HG02870 (cell line): Measurements from ENCODE around the gene MPP3.
A peak's percentile ranks its signal among the peaks of the same experiment; 100 is the strongest.
"Not testable (repeated sequence)": the region's sequence is repeated elsewhere in the genome, so short reads cannot be mapped to it uniquely, and the experiment has no call there.

Source experiments
- ATAC-seq: cut with Tn5 transposase; IDR thresholded peaks from one replicate; pipeline ENCODE4 v1.9.1; 2021; ENCODE audit warnings: mild to moderate bottlenecking, moderate library complexity; ENCODE audit not compliant: unreplicated experiment

The MPP3 gene

DNA sequence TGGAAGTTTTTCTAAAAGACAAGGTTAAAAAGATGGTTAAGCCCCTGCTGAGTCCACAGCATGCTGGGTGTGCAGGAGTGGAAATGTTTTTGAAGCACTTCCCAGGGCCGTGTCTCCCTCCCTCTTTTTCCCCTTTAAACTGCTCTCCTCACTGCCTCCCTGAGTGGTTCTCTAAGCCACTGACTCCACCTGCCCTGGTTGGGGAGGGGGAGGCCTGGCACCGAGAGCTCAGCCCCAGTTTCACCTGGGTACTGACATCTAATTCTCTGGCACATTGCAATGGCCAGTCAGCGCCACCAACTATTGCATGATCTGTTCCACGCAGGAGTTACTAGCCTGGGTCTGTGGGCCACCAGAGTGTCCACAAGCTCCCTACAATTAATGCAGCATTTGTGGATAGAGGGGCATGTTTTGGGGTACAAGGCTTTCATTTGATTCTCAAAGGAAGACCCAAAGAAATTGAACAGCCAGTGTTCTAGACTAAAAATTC lies 22.7 kb downstream of the MPP3 start:
- ATAC-seq, result no peak

DNA sequence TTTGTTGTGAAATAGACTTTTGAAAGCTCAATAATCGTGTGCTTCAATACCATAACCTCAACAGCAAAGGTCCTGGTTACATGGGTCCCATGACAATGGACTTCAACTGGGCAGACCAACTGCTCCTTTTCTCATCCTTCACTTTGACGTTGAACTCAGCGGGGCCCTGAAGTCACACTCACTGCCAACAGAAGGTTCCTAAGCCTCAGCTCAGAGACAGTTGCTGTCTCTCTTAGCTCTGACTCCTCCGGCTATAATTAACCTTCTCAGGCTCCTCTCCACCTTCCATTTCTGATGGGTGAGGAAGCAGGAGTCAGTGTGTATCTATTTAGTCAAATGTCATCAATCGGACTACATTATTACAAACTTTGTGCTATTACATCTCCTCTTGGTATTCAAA lies 23.8 kb downstream of the MPP3 start:
- no peak for ATAC-seq

DNA sequence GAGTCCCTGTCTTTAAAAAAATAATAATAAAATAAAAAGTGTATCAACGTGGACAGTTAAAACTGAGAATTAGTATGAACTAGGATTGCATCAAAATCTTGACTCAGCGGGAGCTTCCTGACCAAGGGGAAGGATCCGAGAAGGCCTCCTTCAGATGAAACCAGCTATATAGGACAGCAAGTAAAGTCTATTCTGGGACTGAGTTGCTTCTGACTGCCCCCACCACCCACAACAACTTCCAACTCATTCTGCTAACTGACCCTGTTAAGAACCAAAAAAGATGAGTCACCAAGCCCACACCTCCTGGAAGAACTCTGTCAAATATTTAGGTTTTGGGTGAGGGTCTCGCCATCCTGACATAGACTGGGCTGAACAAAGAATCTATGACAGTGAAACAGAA lies 24.9 kb downstream of the MPP3 start:
- no peak for ATAC-seq

DNA sequence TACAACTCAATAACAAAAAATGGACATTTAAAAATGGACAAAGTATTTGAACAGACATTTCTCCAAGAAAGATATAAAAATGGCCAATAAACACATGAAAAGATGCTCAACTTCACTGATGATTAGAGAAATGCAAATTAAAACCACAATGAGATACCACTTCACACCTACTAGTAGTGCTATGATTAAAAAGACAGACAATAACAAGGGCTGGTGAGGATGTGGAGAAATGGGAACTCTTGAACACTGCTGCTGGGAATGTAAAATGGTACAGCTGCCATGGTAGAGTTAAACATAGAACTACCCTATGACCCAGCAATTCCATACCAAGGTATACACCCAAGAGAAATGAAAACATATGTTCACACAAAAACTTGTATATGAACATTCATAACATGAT lies 27.8 kb downstream of the MPP3 start:
- ATAC-seq, result no peak

GRCh38 chr17:43803758-43804157 lies 29.2 kb downstream of the MPP3 start:
- ATAC-seq, result no peak

- ATAC-seq, result no peak
These were observed 31.1 kb downstream of the MPP3 start for GRCh38 chr17:43801844-43802243.

GRCh38 chr17:43800736-43801135 lies 32.2 kb downstream of the MPP3 start:
- ATAC-seq, result no peak

- ATAC-seq, result no peak
These were observed 33.9 kb downstream of the MPP3 start for GRCh38 chr17:43799047-43799446.

DNA sequence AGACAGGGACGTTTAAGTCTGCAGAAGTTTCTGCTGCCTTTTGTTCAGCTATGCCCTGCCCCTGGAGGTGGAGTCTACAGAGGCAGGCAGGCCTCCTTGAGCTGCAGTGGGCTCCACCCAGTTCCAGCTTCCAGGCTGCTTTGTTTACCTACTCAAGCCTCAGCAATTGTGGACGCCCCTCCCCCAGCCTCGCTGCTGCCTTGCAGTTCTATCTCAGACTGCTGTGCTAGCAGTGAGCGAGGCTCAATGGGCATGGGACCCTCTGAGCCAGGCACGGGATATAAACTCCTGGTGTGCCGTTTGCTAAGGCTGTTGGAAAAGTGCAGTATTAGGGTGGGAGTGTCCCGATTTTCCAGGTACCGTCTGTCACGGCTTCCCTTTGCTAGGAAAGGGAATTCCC lies 34.9 kb downstream of the MPP3 start:
- ATAC-seq, result not testable (repeated sequence)

DNA sequence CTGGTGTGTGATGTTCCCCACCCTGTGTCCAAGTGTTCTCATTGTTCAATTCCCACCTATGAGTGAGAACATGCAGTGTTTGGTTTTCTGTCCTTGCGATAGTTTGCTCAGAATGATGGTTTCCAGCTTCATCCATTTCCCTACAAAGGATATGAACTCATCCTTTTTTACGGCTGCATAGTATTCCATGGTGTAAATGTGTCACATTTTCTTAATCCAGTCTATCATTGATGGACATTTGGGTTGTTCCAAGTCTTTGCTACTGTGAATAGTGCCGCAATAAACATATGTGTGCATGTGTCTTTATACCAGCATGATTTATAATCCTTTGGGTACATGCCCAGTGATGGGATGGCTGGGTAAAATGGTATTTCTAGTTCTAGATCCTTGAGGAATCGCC lies 40.3 kb downstream of the MPP3 start:
- ATAC-seq, result not testable (repeated sequence)

DNA sequence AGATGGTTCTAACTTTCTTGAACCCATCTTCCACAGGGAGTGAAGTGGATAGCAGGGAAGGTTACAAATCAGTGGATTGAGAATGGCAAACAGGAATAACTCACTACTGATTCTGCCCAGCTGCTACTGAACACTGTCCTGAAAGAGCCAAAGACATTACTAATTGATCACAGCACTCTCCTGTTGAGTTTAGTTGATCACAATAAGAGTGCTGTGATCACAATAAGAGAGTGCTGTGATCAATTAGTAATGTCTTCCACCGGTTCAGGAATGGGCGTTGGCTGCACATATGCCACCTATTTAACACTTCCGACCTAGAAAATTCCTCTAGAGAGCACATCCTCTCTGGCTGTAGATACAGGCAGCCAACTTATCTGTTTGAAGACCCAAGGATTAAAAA lies 41.4 kb downstream of the MPP3 start:
- no peak for ATAC-seq

DNA sequence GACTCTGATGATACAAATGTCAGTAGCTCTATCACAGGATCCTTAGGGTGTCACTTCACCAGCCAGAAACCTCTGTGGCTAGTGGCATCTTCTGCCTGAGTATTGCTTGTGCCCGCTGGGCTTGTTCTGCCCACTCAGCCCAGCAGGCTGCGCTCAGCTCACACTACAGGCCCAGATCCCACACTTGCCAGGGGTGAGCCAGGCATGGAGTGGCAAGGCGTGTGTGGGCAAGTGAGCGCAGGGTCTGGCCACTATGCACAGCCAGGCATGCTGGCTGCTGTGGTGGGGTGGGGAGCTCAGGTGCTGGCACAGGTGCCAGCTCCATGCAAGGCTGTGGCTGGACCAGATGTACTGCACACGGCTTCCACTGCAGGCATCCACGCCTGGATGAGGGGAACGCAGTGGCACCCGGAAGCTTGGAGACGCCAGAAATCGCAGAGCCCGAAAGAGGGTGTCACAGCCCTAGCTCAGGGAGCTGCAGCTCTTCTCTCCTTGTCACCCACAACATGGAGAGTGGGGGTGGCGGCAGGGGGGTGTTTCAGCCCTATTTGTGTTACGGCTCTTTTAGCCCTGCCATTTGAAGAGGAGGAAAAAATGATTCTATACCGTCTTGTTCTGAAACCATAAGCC lies 42.5 kb downstream of the MPP3 start:
- ATAC-seq, result no peak

DNA sequence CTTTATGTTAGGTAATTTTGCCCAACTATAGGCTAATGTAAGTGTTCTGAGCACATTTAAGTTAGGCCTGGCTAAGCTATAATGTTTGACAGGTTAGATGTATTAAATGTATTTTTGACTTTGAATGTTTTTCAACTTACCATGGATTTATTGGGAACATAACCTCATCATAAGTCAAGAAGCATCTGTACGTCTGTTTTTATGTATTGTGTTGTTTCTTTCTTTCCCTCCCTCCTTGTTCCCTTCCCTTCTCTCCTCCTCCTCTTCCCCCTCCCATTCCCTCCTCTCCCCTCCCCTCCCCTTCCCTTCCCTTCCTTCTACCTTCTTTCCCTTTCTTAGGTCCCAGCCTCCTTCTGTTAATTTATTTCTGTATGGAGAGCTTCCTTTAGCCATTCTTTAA lies 43.5 kb downstream of the MPP3 start:
- ATAC-seq, result no peak

DNA sequence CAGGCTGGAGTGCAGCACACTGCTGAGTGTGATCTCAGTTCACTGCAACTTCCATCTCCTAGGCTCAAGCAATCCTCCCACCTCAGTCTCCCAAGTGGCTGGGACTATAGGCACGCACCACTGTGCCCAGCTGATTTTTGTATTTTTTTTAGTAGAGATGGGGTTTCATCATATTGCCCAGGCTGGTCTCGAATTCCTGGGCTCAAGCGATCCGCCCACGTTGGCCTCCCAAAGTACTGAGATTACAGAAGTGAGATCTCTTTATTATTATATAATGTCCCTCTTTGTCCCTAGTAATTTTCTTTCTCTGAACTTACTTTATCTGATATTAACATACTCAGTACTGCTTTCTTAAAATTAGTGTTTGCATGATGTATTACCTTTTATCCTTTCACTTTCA lies 44.4 kb downstream of the MPP3 start:
- ATAC-seq, result no peak

DNA sequence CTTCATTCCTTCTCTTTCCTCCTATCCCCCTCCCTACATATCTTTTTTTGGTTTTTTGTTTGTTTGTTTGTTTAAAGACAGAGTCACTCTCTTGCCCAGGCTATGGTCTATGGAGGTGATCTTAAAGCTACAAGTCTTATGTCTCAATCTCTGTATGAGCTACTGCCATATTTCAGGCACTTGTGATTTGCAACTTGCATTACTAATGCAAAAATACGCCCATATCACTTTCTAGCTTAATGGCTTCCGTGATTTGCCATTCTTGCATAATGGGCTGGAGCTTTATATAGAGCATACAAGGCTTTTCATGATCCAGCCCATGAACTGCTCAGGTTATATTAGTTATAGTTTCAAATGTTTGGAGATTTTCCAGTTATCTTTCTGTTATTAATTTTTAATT lies 45.2 kb downstream of the MPP3 start:
- ATAC-seq, result no peak

DNA sequence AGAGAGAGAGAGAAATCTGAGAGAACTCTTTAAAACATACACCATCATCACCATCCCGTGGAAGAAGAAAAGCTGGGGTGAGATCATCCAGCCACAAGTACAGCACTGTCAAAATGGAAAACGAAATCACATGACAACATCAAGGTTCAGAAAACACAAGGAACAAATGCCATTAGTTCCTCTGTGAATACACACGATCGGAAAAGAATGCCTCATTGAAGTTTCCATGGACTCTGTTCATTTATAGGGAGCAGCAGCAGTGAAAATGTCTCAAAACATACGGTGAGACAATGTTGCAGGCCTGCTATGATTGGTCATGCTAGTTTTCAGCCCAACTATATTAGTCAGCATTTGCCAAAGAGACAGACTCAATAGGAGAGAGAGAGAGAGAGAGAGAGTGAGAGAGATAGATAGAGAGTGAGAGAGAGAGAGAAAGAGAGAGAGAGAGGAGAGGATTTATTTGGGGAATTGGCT lies 48.3 kb downstream of the MPP3 start:
- ATAC-seq, result no peak

DNA sequence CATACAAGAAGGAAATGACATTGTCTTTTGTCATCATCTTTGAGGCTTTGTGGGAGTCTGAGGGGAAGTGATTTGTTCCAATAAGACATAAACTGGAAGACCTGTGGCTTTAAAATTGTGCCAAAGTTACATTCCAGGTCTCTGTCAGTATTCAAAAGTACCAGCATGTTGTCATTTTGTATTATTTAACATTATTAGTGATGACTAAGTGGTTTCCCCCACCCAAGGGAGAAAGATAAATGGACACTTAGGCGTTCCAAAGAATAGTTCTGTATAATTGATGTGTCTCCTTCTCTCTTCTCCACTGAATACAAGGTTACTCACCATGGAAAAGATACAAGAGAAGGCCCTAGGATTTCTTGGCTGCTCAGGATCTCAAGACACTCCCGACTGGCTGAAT lies 48.9 kb downstream of the MPP3 start:
- ATAC-seq, result no peak

DNA sequence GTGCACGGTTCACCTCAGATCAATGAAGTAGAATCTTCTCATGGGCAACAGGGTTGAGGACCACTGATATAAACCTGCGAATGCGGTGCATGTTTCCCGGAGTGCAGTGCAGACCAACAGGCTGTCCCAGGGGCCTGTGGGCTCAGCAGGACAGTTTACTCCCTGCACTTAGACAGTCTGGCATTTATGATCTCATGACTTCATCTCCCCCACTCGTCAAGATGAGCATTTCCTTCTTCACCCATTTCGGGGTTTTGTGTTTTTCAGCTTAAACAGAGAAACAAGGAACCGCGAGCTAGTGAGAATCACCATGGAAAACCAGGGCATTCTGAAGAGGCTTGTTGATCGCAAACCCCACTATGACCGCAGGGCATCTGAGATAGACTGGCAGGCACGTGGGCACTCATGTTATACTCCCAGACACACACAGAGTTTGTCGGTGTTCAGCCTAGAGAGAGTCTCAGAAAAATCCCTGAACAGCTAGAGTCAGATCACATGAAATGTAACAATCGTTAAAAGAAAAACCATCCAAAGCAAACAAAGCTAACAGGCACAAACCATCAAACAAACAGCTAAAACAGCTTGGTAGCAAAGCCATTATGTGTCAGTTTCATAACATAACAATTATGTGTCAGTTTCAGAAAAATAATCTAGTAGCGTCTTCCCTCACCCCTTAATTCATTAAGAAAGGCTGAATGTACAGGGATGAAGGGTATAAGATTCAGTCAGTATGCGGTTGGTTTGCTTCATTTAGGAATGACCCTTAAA lies 49.8 kb downstream of the MPP3 start:
- ATAC-seq, result no peak

- ATAC-seq, result no peak
These were observed 52.8 kb downstream of the MPP3 start, which contains the start of gene CFAP97D1 for GRCh38 chr17:43780135-43780534. CFAP97D1 (plus strand) TSS chr17:43780435; CDS start chr17:43780463, 28 bp downstream.

- peak; percentile 11 for ATAC-seq
These were observed 53.5 kb downstream of the MPP3 start for GRCh38 chr17:43779145-43780125.
